GM19035 (cell line): ENCODE results near the gene DCDC2.
"Not testable (repeated sequence)": the region's sequence is repeated elsewhere in the genome, so short reads cannot be mapped to it uniquely, and the experiment has no call there.

Experiments
- ATAC-seq: cut with Tn5 transposase; IDR thresholded peaks from one replicate; pipeline ENCODE4 v1.9.1; 2021; ENCODE audit not compliant: unreplicated experiment

DCDC2 gene

DNA sequence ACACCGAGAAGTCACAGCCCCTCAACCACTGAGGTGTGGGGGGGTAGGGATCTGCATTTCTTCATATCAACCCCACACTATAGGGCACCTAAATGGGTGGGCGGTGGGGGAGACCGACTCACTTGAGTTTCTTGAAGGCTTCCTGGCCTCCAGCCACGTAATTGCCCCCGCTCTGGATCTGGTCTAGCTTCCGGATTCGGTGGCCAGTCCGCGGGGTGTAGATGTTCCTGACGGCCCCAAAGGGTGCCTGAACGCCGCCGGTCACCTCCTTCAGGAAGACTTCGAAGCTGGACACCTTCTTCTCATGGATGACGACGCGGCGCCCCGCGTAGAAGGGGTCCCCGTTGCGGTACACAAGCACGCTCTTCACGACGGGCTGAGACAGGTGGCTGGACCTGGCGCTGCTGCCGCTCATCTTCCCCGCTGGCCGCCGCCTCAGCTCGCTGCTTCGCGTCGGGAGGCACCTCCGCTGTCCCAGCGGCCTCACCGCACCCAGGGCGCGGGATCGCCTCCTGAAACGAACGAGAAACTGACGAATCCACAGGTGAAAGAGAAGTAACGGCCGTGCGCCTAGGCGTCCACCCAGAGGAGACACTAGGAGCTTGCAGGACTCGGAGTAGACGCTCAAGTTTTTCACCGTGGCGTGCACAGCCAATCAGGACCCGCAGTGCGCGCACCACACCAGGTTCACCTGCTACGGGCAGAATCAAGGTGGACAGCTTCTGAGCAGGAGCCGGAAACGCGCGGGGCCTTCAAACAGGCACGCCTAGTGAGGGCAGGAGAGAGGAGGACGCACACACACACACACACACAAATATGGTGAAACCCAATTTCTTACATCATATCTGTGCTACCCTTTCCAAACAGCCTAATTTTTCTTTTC lies at the start of gene DCDC2:
TSS of gene DCDC2 (minus strand) at position 724 of the 883 bp plus-strand sequence. CDS start at position 415, 309 bp downstream.
- ATAC-seq: no peak

DNA sequence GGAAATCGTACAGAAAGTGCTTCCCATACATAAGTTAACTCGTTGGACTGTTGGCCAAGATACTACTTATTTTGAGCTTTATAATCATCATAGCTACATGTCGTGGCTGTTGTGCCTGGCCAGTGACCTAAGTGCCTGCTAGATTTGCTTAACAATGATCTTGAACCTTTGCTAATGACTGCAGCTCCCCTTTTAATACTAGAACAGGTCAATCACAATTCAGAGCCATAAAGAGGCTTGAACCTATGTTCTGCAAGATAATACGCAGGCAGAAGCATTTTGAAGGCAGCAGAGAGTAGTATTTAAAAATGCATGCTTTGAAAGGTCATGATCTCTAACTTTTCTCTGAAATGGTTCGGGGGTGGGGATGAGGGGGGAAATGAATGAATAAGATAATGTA lies 47.4 kb upstream of the DCDC2 start:
- no peak for ATAC-seq

- no peak for ATAC-seq
Measured at GRCh38 chr6:24403501-24403824, 45.6 kb upstream of the DCDC2 start.

DNA sequence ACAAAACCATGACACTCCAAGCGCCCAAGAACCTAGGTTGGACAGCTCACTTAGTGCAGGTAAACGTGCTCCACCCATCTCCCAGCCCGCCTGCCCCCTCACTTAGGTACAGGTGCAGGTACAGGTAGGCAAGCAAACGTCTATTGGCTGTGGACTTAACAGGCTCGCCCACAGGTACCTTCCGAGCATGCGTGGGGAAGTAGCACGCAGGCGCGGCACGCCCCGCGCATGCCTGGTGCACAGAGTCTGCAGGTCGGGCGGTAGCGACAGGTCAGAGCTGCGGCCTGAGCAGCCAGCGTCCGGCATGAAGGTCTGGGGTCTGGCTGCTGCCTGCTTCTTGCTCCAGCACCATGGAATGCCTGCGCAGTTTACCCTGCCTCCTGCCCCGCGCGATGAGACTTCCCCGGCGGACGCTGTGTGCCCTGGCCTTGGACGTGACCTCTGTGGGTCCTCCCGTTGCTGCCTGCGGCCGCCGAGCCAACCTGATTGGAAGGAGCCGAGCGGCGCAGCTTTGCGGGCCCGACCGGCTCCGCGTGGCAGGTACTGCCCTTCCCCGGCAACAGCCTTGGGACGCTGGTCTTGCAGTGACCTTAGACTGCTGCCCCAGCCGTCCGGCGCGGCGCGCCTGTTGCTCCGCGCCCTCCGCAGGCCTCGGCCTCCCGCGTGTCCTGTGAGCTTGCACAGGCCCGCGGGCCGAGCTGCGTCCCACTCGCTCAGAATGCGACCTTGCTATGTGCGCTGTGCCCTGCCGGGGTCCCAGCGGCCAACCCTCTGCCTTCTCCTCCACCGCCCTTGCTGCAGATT lies 45.0 kb upstream of the DCDC2 start, which contains the start of gene MRS2:
TSS of gene MRS2 (plus strand) at position 240 of the 804 bp plus-strand sequence. CDS start at position 351, 111 bp downstream.
- ATAC-seq: peak; percentile 98

GRCh38 chr6:24401458-24401857 lies 43.6 kb upstream of the DCDC2 start:
- ATAC-seq: no peak

GRCh38 chr6:24400045-24401039 lies 42.5 kb upstream of the DCDC2 start:
- not testable (repeated sequence) for ATAC-seq

- ATAC-seq: no peak
Measured at GRCh38 chr6:24397631-24398030, 39.8 kb upstream of the DCDC2 start.

DNA sequence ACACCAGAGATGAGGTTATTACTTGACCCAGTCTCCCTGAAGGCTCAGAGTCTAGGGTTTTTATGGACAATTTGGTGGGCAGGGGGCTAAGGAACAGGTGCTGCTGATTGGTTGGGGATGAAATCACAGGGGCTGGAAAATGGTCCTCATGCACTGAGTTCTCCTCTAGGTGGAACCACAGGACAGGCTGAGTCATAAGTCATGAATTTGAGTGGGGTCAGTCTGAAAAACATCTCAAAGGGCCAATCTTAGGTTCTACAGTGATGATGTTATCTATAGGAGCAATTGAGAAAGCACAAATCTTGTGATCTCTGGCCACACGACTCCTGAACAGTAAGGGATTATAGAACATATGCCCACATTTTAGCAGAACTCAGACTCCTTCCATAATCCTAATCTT lies 39.0 kb upstream of the DCDC2 start:
- no peak for ATAC-seq

DNA sequence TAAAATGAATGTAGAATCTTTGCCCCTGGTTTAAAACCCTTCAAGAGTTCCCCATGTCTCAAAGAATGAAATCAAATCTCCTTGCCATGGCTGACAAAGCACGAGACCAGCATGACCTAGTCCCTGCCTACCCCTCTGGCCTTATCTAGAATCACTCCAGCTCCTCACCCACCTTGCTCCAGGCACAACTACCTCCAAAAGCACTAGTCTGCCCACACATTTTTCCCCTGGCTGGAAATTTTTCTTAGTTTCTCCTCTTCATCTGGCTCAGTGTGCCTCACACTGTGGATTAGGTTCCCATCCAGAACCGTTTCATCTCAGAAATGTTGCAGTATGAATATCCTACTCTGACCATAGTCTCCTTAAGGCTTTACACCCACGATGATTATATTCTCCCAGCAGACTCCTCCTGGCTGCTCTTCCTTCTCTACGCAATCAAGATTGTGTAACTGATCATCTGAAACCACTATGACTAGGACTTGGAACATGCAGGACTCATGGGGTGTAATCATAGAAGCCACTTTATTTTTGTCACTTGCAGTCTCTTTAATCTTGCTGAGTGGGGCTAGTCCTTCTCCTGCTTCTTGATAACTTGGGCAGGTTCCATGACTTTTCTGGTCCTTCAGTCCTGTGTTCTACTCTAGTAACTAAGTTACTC lies 37.0 kb upstream of the DCDC2 start:
- ATAC-seq: no peak

DNA sequence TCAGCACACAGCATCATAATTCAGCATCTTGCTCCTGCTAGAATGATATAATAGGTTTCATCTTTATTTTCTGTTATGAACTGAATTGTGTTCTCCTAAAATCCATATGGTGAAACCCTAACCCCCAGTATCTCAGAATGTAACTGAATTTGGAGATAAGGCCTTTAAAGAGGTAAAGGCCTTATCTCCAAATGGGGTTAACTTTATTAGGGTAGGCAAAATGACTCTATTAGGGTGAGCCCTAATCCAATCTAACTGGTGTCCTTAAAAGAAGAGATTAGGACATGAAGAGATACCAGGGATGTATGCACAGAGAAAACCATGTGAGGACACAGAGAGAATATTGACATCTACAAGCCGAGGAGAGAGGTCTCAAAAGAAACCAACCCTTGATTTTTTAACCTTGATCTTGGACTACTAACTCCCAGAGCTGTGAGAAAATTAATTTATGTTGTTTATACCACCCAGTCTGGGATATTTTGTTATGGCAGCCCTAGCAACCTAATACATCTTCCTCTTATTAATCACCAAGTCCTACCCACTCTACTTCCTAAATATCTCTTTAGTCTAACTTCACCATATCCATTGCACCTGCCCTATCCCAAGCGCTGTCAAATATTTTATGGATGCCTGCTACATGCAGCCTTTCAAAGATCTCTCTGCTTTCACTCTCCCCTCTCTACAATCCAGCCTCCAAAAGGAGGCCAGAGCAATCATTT lies 36.4 kb upstream of the DCDC2 start:
- no peak for ATAC-seq

DNA sequence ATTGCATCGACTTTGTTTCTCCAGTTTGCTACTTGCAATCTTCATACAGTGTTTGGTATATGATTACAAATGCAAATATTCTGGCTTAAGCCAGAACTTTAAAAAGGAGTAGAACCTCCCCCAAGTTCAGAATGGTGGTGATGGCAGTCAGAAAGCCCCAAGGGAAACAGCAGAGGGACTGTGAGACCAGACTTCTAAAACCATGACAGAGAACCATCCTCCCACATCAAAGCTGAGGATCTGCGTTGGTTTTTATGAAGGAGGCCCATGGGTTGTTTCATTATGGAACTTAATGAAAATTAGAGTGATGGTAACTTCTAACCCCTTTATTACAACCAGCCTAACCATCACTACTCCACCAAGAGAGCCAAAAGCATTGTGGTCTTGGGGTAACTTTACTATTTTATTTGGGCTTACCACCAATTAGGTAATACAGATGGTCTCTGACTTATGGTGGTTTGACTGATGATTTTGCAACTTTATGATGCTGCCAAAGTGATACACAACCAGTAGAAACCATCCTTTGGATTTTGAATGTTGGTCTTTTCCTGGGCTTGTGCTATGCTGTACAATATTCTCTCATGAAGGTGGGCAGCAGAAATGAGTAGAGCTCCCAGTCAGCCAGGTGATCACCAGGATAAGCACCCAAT lies 34.0 kb upstream of the DCDC2 start:
- ATAC-seq: peak; percentile 87

- ATAC-seq: no peak
Measured at GRCh38 chr6:24391208-24391607, 33.3 kb upstream of the DCDC2 start.

DNA sequence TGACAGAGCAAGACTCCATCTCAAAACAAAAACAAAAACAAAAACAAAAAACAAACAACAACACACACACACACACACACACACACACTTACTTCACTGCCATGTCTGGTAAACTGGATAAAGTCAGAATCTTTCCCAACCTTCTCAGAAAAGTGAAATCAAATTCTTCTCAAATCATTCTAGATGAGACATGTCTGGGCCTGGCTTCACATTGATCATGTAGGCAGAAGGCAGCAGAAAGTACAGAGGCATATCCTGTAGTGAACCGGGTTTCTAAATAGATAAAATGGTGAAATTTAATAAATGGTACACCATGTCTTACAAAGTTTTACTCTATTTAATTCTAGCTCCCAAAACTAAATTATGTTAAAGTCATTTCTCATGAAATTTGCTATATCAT lies 30.0 kb upstream of the DCDC2 start:
- ATAC-seq: no peak

- no peak for ATAC-seq
Measured at GRCh38 chr6:24385536-24386269, 27.8 kb upstream of the DCDC2 start.

GRCh38 chr6:24384369-24385130 lies 26.7 kb upstream of the DCDC2 start:
- not testable (repeated sequence) for ATAC-seq

DNA sequence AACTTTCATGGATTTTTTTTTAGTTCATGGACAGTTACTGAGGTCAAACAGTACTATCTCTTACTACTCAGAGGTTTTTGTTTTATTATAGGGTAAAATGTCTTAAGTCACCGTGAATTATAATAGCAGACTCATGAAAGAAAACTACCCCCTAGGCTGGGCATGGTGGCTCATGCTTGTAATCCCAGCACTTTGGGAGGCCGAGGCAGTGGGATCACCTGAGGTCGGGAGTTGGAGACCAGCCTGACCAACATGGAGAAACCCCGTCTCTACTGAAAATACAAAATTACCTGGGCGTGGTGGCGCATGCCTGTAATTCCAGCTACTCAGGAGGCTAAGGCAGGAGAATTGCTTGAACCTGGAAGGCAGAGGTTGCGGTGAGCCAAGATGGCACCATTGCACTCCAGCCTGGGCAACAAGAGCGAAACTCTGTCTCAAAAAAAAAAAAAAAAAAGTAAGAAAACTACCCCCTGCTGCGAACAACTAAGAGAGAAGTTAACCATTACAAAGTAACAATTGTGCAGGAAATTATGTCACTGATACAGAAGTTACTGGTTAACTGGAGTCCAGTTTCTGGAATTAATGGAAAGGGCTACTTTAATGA lies 25.1 kb upstream of the DCDC2 start:
- not testable (repeated sequence) for ATAC-seq

DNA sequence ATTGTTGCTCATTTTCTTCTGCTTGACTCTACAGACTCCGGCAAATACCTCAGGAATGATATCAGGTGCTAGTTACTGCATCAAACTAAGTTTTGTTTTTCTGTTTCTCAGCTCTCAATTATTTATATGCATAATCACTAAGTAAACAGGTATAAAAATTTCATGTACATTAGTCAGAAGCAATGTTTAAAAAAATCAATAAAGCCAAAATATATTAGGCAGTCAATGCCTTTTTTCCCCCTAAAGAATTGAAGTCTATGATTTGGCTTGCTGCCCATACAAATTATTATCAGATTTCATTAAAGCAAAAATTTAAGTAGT lies 24.3 kb upstream of the DCDC2 start:
- ATAC-seq: no peak
